HepG2 (cell line): ENCODE results near the gene MSMP. TPM values are rescaled to one million over a fixed set of nuclear protein-coding genes. Genes with fewer than 3 reads are reported as not detected.
A peak's percentile ranks its signal among the peaks of the same experiment; 100 is the strongest.

Source experiments
- CCDC6 ChIP-seq: sonication (generic); formaldehyde crosslinking; IDR thresholded peaks from 2 replicates; pipeline ENCODE4 v1.8.1; 2022; ENCODE audit warnings: mild to moderate bottlenecking, missing genetic modification reagents, moderate library complexity
- GPBP1L1 ChIP-seq: sonication (generic); formaldehyde crosslinking; IDR thresholded peaks from 2 replicates; pipeline ENCODE4 v1.5.0; 2020; ENCODE audit warnings: mild to moderate bottlenecking, missing genetic modification reagents
- HMGA1 ChIP-seq: sonication (generic); formaldehyde crosslinking; conservative IDR thresholded peaks from 2 replicates; pipeline ENCODE4 v1.4.0; 2020; ENCODE audit warnings: missing genetic modification reagents
- HMGXB3 ChIP-seq: sonication (generic); formaldehyde crosslinking; IDR thresholded peaks from 2 replicates; pipeline ENCODE4 v1.4.0; 2020; ENCODE audit warnings: missing genetic modification reagents, borderline replicate concordance
- HOXA5 ChIP-seq: sonication (generic); formaldehyde crosslinking; IDR thresholded peaks from 2 replicates; pipeline ENCODE4 v1.4.0; 2020; ENCODE audit warnings: missing genetic modification reagents
- KDM3A ChIP-seq: IDR thresholded peaks from 2 replicates; pipeline ENCODE4 v1.6.1; 2018; ENCODE audit warnings: low read depth, missing compliant biosample characterization
- KDM4B ChIP-seq: sonication (generic); formaldehyde crosslinking; IDR thresholded peaks from 2 replicates; pipeline ENCODE4 v1.4.0; 2020; ENCODE audit warnings: missing genetic modification reagents
- LRRFIP1 ChIP-seq: sonication (generic); formaldehyde crosslinking; conservative IDR thresholded peaks from 2 replicates; pipeline ENCODE4 v1.4.0; 2020; ENCODE audit warnings: missing genetic modification reagents
- MIXL1 ChIP-seq: IDR thresholded peaks from 2 replicates; pipeline ENCODE4 v1.6.1; 2016
- MYPOP ChIP-seq: sonication (generic); formaldehyde crosslinking; IDR thresholded peaks from 2 replicates; pipeline ENCODE4 v1.8.1; 2023; ENCODE audit warnings: mild to moderate bottlenecking, moderate library complexity, missing genetic modification reagents
- NCOA2 ChIP-seq: sonication (generic); formaldehyde crosslinking; IDR thresholded peaks from 2 replicates; pipeline ENCODE4 v1.8.0; 2022; ENCODE audit warnings: inconsistent platforms
- POGK ChIP-seq: sonication (generic); formaldehyde crosslinking; conservative IDR thresholded peaks from 2 replicates; pipeline ENCODE4 v1.8.0; 2022; ENCODE audit warnings: mild to moderate bottlenecking, moderate library complexity, missing genetic modification reagents
- SIN3A ChIP-seq: IDR thresholded peaks from 2 replicates; pipeline ENCODE4 v1.6.1; 2011; ENCODE audit warnings: low read depth, mild to moderate bottlenecking, control low read depth, low read length, borderline replicate concordance
- SMARCE1 ChIP-seq: fragments of 450-650 bp; IDR thresholded peaks from 2 replicates; pipeline ENCODE4 v1.6.1; 2017; ENCODE audit warnings: borderline replicate concordance
- ZNF230 ChIP-seq: sonication (generic); formaldehyde crosslinking; IDR thresholded peaks from 2 replicates; pipeline ENCODE4 v1.4.0; 2020; ENCODE audit warnings: mild to moderate bottlenecking, missing genetic modification reagents
- ZNF546 ChIP-seq: sonication (generic); formaldehyde crosslinking; conservative IDR thresholded peaks from 2 replicates; pipeline ENCODE4 v1.8.1; 2023; ENCODE audit warnings: mild to moderate bottlenecking, missing genetic modification reagents
- ZNF570 ChIP-seq: sonication (generic); formaldehyde crosslinking; IDR thresholded peaks from 2 replicates; pipeline ENCODE4 v1.4.0; 2020; ENCODE audit warnings: mild to moderate bottlenecking, missing genetic modification reagents, borderline replicate concordance
- ZNF7 ChIP-seq: IDR thresholded peaks from 2 replicates; pipeline ENCODE4 v1.6.1; 2016; ENCODE audit warnings: missing biosample characterization, missing genetic modification reagents
- polyA plus RNA-seq, 8 experiments: library from polyadenylated mRNA; depleted of rRNA in 3 of 8; stranded (reverse) in 7 of 8; unstranded in 1 of 8; fragments of >200 nt; fragmentation: Illumina TruSeq in 4 of 8; extraction: Trizol in 4 of 8; gene quantifications; 2 replicates each; pipeline versions ENCODE4 v1.2.1 to v1.2.3, GENCODE V29; 2011 to 2016; ENCODE audit warnings: low read depth in 4 of 8, missing spikeins in 1 of 8, mixed read lengths in 1 of 8; ENCODE audit not compliant: insufficient read depth in 1 of 8
- total RNA-seq, 5 experiments: library from RNA; depleted of rRNA; stranded (reverse); fragments of >200 nt; fragmentation: Illumina TruSeq; extraction: Trizol; gene quantifications; 2 replicates each; pipeline ENCODE4 v1.2.3, GENCODE V29; 2016; ENCODE audit warnings: low read depth in 1 of 5

MSMP gene
- total and polyA plus RNA-seq, 2 of the 13 experiments (the other 11 are each of a cell fraction or from before 2014, with no cell fraction given): 0.24 to 0.46 TPM

GRCh38 chr9:35756275-35757225 lies 2.5 kb upstream of the MSMP start (continued):
- no peak; the same call in 1 of the 2 replicates for TF ChIP-seq HMGXB3 (CRISPR knock-in tag)
- no peak for TF ChIP-seq SIN3A
- TF ChIP-seq KDM4B (CRISPR knock-in tag): no peak; the same call in 1 of the 2 replicates
- TF ChIP-seq HOXA5 (CRISPR knock-in tag): peak; percentile 91; the same call in 1 of the 2 replicates
- no peak for TF ChIP-seq HMGA1 (CRISPR knock-in tag)
- no peak for TF ChIP-seq SMARCE1
- peak; percentile 50 for TF ChIP-seq ZNF546 (CRISPR knock-in tag)
- TF ChIP-seq ZNF230: no peak
- TF ChIP-seq KDM3A: no peak
- no peak for TF ChIP-seq ZNF570 (CRISPR knock-in tag)
- 0 out of 2 replicates have a peak, but pooled peaks have one; percentile 18 for TF ChIP-seq MYPOP (CRISPR knock-in tag)
- no peak for TF ChIP-seq GPBP1L1 (CRISPR knock-in tag)
- TF ChIP-seq MIXL1: 0 out of 2 replicates have a peak, but pooled peaks have one; percentile 8
- no peak for TF ChIP-seq NCOA2 (CRISPR knock-in tag)
- TF ChIP-seq ZNF7 (CRISPR knock-in tag): no peak
- peak; percentile 22; the same call in 1 of the 2 replicates for TF ChIP-seq CCDC6
- TF ChIP-seq LRRFIP1: no peak
- peak; percentile 70; the same call in 1 of the 2 replicates for TF ChIP-seq POGK (CRISPR knock-in tag)
